ENCODE data around the gene RAMP1. TPM values are rescaled to one million over a fixed set of nuclear protein-coding genes. Genes with fewer than 3 reads are reported as not detected.

Gene RAMP1
- total and polyA plus RNA-seq, 2 donors (not counting 1 experiment from before 2014, with no cell fraction given) = 15.7 TPM; not detected in 1

GRCh38 chr2:237819231-237819630 lies 40.2 kb upstream of the RAMP1 start:
- Histone ChIP-seq H2AFZ (ENCODE audit: insufficient read depth, low read depth, low read length, poor library complexity, severe bottlenecking) (no peak overlapping the region), H3K27ac (ENCODE audit: low read length in 2 of 2) (no peak overlapping the region), H3K9me3 (ENCODE audit: control extremely low read depth in 1 of 3, control insufficient read depth in 2 of 3, insufficient read depth in 1 of 3, low read length in 2 of 3) (no peaks in the 10 kb centered on the region), H4K20me1 (ENCODE audit: control insufficient read depth, insufficient read depth, low read length, poor library complexity, severe bottlenecking) (no peaks in the 10 kb centered on the region), H3K4me2 (replicated peaks; ENCODE audit: low read depth, low read length, poor library complexity, severe bottlenecking) (no peak overlapping the region), H3K27me3 (replicated peaks in 1 of 4; ENCODE audit: control extremely low read depth in 1 of 4, control insufficient read depth in 3 of 4, insufficient read depth in 4 of 4, low read length in 3 of 4) (no peaks in the 10 kb centered on the region), H3K4me3 (ENCODE audit: control extremely low read depth in 1 of 5, extremely low read depth in 1 of 5, insufficient read depth in 1 of 5, low read depth in 2 of 5, low read length in 4 of 5) (no peak overlapping the region), H3K4me1 (ENCODE audit: control insufficient read depth in 2 of 2, insufficient read depth in 2 of 2, low read length in 2 of 2) (no peaks in the 10 kb centered on the region), H3K36me3 (replicated peaks in 1 of 2; ENCODE audit: control extremely low read depth in 1 of 2, control insufficient read depth in 1 of 2, extremely low read depth in 1 of 2, insufficient read depth in 2 of 2, low read length in 1 of 2) (no peaks in the 10 kb centered on the region), H3K79me2 (ENCODE audit: control insufficient read depth, insufficient read depth, low read length) (no peaks in the 10 kb centered on the region), H3K9ac (ENCODE audit: low read length) (no peak overlapping the region)
- H3K4me1 Mint-ChIP-seq = no peaks in the 10 kb centered on the region
- no peak for DNase-seq
- H3K4me3 Mint-ChIP-seq = no peak overlapping the region
- intact Hi-C loops (cut with micrococcal nuclease) = no loop called here
- H3K27me3 Mint-ChIP-seq = no peaks in the 10 kb centered on the region
- TF ChIP-seq CTCF (IDR thresholded peaks at IDR 0.05) (no peak), EZH2 (IDR thresholded peaks at IDR 0.05; ENCODE audit: borderline replicate concordance, insufficient read depth, low read depth, low read length, poor library complexity, severe bottlenecking) (no peak)
- no CpG with 5 or more reads among the region's 2 CpGs for WGBS (ENCODE audit: insufficient coverage)
- POLR2A ChIA-PET = no interaction called here
- H3K27ac Mint-ChIP-seq = no peak overlapping the region
- no peak for ATAC-seq (ENCODE audit: low read depth)
- CTCF ChIA-PET = no interaction called here
- H3K9me3 Mint-ChIP-seq (ENCODE audit: insufficient read depth) = no peaks in the 10 kb centered on the region

- WGBS (ENCODE audit: insufficient coverage) = 100% methylated on average over 1 of the region's 2 CpGs
- H3K27me3 Mint-ChIP-seq = no peaks in the 10 kb centered on the region
- intact Hi-C loops (cut with micrococcal nuclease) = no loop called here
Observed at GRCh38 chr2:237820421-237820820, 39.0 kb upstream of the RAMP1 start.

More at GRCh38 chr2:237820421-237820820, 39.0 kb upstream of the RAMP1 start:
- no peaks in the 10 kb centered on the region for H3K79me2 ChIP-seq (ENCODE audit: control insufficient read depth, insufficient read depth, low read length)
- CTCF ChIA-PET = no interaction called here
- H3K4me1 Mint-ChIP-seq = no peaks in the 10 kb centered on the region
- DNase-seq (no peak), ATAC-seq (ENCODE audit: low read depth) (no peak)
- TF ChIP-seq EZH2 (IDR thresholded peaks at IDR 0.05; ENCODE audit: borderline replicate concordance, insufficient read depth, low read depth, low read length, poor library complexity, severe bottlenecking) = no peak
- no peak for TF ChIP-seq CTCF (IDR thresholded peaks at IDR 0.05)
- no peak overlapping the region for H3K4me2 ChIP-seq (replicated peaks; ENCODE audit: low read depth, low read length, poor library complexity, severe bottlenecking)
- no peak overlapping the region for H3K27ac Mint-ChIP-seq
- no peaks in the 10 kb centered on the region for H3K27me3 ChIP-seq (replicated peaks in 1 of 4; ENCODE audit: control extremely low read depth in 1 of 4, control insufficient read depth in 3 of 4, insufficient read depth in 4 of 4, low read length in 3 of 4)
- no peak overlapping the region for H2AFZ ChIP-seq (ENCODE audit: insufficient read depth, low read depth, low read length, poor library complexity, severe bottlenecking)
- no peak overlapping the region for H3K4me3 Mint-ChIP-seq
- no peak overlapping the region for H3K27ac ChIP-seq (ENCODE audit: low read length in 2 of 2)
- no peaks in the 10 kb centered on the region for H3K36me3 ChIP-seq (replicated peaks in 1 of 2; ENCODE audit: control extremely low read depth in 1 of 2, control insufficient read depth in 1 of 2, extremely low read depth in 1 of 2, insufficient read depth in 2 of 2, low read length in 1 of 2)
- H3K9me3 Mint-ChIP-seq (ENCODE audit: insufficient read depth) = no peaks in the 10 kb centered on the region
- H4K20me1 ChIP-seq (ENCODE audit: control insufficient read depth, insufficient read depth, low read length, poor library complexity, severe bottlenecking) = no peaks in the 10 kb centered on the region
- no peak overlapping the region for H3K9ac ChIP-seq (ENCODE audit: low read length)
- POLR2A ChIA-PET = no interaction called here
- H3K9me3 ChIP-seq (ENCODE audit: control extremely low read depth in 1 of 3, control insufficient read depth in 2 of 3, insufficient read depth in 1 of 3, low read length in 2 of 3) = no peaks in the 10 kb centered on the region
- H3K4me1 ChIP-seq (ENCODE audit: control insufficient read depth in 2 of 2, insufficient read depth in 2 of 2, low read length in 2 of 2) = no peaks in the 10 kb centered on the region
- H3K4me3 ChIP-seq (ENCODE audit: control extremely low read depth in 1 of 5, extremely low read depth in 1 of 5, insufficient read depth in 1 of 5, low read depth in 2 of 5, low read length in 4 of 5) = no peak overlapping the region

Measured in B cell (primary cell).